Astrocyte (in vitro differentiated cells and primary cell): ENCODE measurements around the gene RNFT2.

Source experiments
- CTCF ChIP-seq: IDR thresholded peaks from 2 replicates; pipeline ENCODE4 v1.5.1; 2011; ENCODE audit warnings: low read depth, mild to moderate bottlenecking, inconsistent platforms, low read length, moderate library complexity; ENCODE audit not compliant: insufficient read depth
- EZH2 ChIP-seq: IDR thresholded peaks from 2 replicates; pipeline ENCODE4 v1.6.1; 2012; ENCODE audit warnings: mild to moderate bottlenecking, low read length, inconsistent platforms; ENCODE audit not compliant: insufficient read depth

- TF ChIP-seq CTCF (no peak), EZH2 (no peak)
Observed at GRCh38 chr12:116722245-116722644, 15.9 kb upstream of the RNFT2 start.
